DOHH2 (cell line): ENCODE measurements around the gene SELENOK.

ENCODE experiments used
- H3F3A ChIP-seq: fragments of 200-600 bp; sonication (generic), shearing (Covaris generic); 2 replicates; pipeline ENCODE4 v1.6.0; 2016; ENCODE audit warnings: antibody characterized with exemption, mild to moderate bottlenecking; ENCODE audit not compliant: control insufficient read depth, insufficient read depth
- H3K27ac ChIP-seq: fragments of 200-600 bp; sonication (generic); 2 replicates; pipeline ENCODE4 v1.5.1; 2014; ENCODE audit warnings: low read depth, mild to moderate bottlenecking, low read length, moderate library complexity
- H3K27me3 ChIP-seq: fragments of 200-600 bp; sonication (generic); 2 replicates; pipeline ENCODE4 v1.6.1; 2014; ENCODE audit warnings: mild to moderate bottlenecking, low read length, mixed read lengths; ENCODE audit not compliant: control insufficient read depth
- H3K36me3 ChIP-seq: fragments of 200-600 bp; sonication (generic); 2 replicates; pipeline ENCODE4 v1.6.1; 2014; ENCODE audit warnings: mild to moderate bottlenecking, low read length, moderate library complexity, mixed read lengths; ENCODE audit not compliant: control insufficient read depth
- H3K4me1 ChIP-seq: fragments of 200-600 bp; sonication (generic); 2 replicates; pipeline ENCODE4 v1.6.1; 2014; ENCODE audit warnings: mild to moderate bottlenecking, low read length, mixed read lengths; ENCODE audit not compliant: control insufficient read depth
- H3K4me2 ChIP-seq: fragments of 200-600 bp; sonication (generic); 2 replicates; pipeline ENCODE4 v1.6.0; 2014; ENCODE audit warnings: mild to moderate bottlenecking, low read length, moderate library complexity
- H3K4me3 ChIP-seq: fragments of 200-600 bp; sonication (generic); 2 replicates; pipeline ENCODE4 v1.5.1; 2014; ENCODE audit warnings: mild to moderate bottlenecking, low read length, mixed read lengths
- H3K79me2 ChIP-seq: fragments of 200-600 bp; sonication (generic); 2 replicates; pipeline ENCODE4 v1.6.1; 2014; ENCODE audit warnings: mild to moderate bottlenecking, low read length, mixed read lengths; ENCODE audit not compliant: control insufficient read depth
- H3K9me2 ChIP-seq: fragments of 200-600 bp; sonication (generic); replicated peaks from 2 replicates; pipeline ENCODE4 v1.6.1; 2014; ENCODE audit warnings: mild to moderate bottlenecking, low read length, mixed read lengths; ENCODE audit not compliant: control insufficient read depth
- H3K9me3 ChIP-seq: fragments of 200-600 bp; sonication (generic); 2 replicates; pipeline ENCODE4 v1.6.1; 2014; ENCODE audit warnings: antibody characterized with exemption, low read length, mixed read lengths; ENCODE audit not compliant: control insufficient read depth, insufficient read depth
- H4K20me1 ChIP-seq: fragments of 200-600 bp; sonication (generic); 2 replicates; pipeline ENCODE4 v1.6.0; 2014; ENCODE audit warnings: low read depth, mild to moderate bottlenecking, antibody characterized with exemption, low read length, moderate library complexity; ENCODE audit not compliant: control insufficient read depth, insufficient read depth
- CTCF ChIP-seq: fragments of 200-600 bp; sonication (generic); IDR thresholded peaks from one replicate; pipeline ENCODE4 v1.5.1; 2014; ENCODE audit warnings: antibody characterized with exemption, mild to moderate bottlenecking, low read depth, low read length; ENCODE audit not compliant: poor library complexity, severe bottlenecking
- EZH2phosphoT487 ChIP-seq: fragments of 200-600 bp; sonication (generic); IDR thresholded peaks from 2 replicates; pipeline ENCODE4 v1.6.1; 2017; ENCODE audit warnings: borderline replicate concordance, mild to moderate bottlenecking, antibody characterized with exemption, low read length, moderate library complexity, mixed read lengths

SELENOK gene

DNA sequence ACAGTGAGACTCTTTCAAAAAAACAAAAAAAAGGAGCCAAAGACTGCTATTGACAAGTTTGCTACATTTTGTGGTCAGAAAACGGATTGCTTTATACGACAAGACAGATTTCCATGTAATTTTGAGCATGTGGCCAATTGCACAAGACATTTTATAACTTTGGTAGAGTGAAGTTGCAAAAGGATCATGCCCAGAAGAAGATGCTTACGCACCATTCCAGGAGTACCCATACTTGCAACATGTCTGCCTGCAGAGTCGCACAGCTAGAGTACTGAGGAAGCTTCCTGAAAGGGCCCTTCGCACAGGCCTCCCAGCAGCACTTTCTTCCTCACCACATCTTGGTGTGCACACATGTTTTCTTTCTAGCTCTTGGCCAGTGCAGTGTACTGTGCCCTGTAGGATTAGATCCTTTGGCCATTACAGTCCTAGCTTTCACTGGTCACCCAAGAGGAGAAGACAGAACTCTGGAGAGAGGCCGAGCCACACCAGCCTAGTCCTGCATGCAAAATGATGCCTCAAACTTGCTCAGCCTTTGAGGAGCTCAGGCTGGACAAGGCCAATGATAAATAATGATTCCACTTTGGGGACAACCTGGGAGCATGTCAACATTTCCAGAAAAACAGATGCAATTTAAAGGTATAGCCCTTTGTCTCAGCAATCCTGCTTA, 57.1 kb downstream of the SELENOK start:
- H3K9me3 ChIP-seq = no peaks in the 10 kb centered on the region
- no peaks in the 10 kb centered on the region for H3F3A ChIP-seq
- H3K36me3 ChIP-seq = no peaks in the 10 kb centered on the region
- H3K79me2 ChIP-seq = no peaks in the 10 kb centered on the region
- H3K4me2 ChIP-seq = no peak overlapping the region
- H3K4me3 ChIP-seq = no peak overlapping the region
- no peaks in the 10 kb centered on the region for H3K27me3 ChIP-seq
- no peaks in the 10 kb centered on the region for H3K4me1 ChIP-seq
- no peaks in the 10 kb centered on the region for H4K20me1 ChIP-seq
- H3K9me2 ChIP-seq = no peaks in the 10 kb centered on the region
- H3K27ac ChIP-seq = no peak overlapping the region
- no peak for TF ChIP-seq CTCF
- no peak for TF ChIP-seq EZH2phosphoT487
